ENCODE measurements around the gene PON1. TPM values are rescaled to one million over a fixed set of nuclear protein-coding genes. Genes with fewer than 3 reads are reported as not detected.

Gene PON1
- total RNA-seq, 1 donor from 2014 or later: not detected

DNA sequence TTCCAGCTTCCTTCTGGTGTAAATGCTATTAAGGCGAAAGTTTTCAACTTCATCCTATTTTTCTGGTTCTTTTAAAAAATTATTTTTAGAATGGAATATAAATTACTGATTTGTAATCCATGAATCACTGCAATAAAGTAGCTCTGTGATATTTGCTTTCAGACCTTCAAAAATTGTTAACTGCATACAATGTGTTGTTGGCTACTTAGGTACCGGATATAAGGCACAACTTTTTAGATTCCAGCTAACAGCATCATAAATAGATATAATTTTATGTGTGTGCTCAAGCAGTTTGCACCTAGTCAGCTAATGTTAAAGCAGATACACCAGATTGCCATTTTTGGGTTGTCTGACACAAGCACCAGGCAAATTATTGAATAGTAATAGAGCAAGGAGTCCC is 58.7 kb downstream of the PON1 start:
- Histone ChIP-seq H3K36me3 (ENCODE audit: control insufficient read depth, insufficient read depth, low read length) (no peaks in the 10 kb centered on the region), H3K4me3 (ENCODE audit: low read depth, low read length) (no peak overlapping the region), H3K27me3 (ENCODE audit: control insufficient read depth, insufficient read depth, low read length) (no peaks in the 10 kb centered on the region)
- TF ChIP-seq, protein P1, sequence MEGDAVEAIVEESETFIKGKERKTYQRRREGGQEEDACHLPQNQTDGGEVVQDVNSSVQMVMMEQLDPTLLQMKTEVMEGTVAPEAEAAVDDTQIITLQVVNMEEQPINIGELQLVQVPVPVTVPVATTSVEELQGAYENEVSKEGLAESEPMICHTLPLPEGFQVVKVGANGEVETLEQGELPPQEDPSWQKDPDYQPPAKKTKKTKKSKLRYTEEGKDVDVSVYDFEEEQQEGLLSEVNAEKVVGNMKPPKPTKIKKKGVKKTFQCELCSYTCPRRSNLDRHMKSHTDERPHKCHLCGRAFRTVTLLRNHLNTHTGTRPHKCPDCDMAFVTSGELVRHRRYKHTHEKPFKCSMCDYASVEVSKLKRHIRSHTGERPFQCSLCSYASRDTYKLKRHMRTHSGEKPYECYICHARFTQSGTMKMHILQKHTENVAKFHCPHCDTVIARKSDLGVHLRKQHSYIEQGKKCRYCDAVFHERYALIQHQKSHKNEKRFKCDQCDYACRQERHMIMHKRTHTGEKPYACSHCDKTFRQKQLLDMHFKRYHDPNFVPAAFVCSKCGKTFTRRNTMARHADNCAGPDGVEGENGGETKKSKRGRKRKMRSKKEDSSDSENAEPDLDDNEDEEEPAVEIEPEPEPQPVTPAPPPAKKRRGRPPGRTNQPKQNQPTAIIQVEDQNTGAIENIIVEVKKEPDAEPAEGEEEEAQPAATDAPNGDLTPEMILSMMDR (IDR thresholded peaks at IDR 0.05; ENCODE audit: insufficient read depth, low read length, poor library complexity, severe bottlenecking): no peak
- no peak for DNase-seq (ENCODE audit: low read depth)

DNA sequence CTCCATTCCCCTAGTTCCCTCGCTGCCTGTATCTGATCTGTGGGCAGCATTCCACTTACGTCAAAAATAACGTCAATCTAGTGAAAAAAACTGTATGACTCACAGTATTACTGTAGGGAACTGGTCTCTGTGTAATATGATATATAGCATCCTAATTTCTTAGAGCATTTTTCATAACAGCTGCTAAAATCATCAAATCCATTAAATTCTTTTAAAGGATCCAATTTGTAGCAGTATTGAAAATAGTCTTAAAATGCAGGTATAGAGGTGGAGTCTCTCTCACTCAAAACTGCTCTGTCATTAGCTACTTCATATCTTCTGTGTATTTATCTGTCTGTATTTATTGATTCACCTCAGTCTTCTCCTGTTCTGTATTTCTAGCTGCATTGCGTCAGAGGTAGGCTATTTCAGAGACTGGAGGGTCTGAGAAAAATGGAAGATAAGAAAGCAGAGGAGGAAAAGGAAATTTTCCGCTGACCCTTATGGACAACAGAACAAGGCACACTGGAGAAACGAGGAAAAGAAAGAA is 59.9 kb downstream of the PON1 start:
- Histone ChIP-seq H3K27me3 (ENCODE audit: control insufficient read depth, insufficient read depth, low read length) (no peaks in the 10 kb centered on the region), H3K36me3 (ENCODE audit: control insufficient read depth, insufficient read depth, low read length) (no peaks in the 10 kb centered on the region), H3K4me3 (ENCODE audit: low read depth, low read length) (no peak overlapping the region)
- TF ChIP-seq, protein P1 (IDR thresholded peaks at IDR 0.05; ENCODE audit: insufficient read depth, low read length, poor library complexity, severe bottlenecking): no peak
- DNase-seq (ENCODE audit: low read depth): no peak

DNA sequence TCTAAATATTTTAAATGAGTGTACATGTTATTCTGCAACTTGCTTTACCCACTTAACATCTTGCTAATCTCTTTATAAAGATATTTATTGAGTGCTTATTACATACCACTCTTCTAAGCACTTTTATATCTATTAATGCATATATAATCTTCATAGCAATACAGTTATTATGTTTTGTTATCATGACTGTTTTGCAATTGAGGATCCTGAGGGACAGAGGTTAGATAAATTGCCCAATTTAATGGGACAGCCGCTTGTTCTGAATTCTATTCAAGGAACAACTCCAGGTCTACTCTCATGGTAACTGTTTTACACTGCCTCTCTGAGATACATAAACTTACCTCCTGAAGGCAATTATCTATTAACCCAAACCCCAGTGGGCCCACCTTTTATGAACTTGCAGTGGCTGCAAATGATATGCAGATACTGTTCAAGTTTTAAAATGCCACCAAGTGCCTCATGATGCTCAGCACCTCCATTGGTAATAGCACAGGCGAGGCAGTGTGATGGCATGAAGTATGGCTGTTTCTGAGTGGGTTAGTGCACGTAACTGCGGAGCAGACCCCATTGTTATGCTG is 60.5 kb downstream of the PON1 start:
- H3K27me3 ChIP-seq (ENCODE audit: control insufficient read depth, insufficient read depth, low read length): no peaks in the 10 kb centered on the region
- TF ChIP-seq, protein P1 (IDR thresholded peaks at IDR 0.05; ENCODE audit: insufficient read depth, low read length, poor library complexity, severe bottlenecking): no peak
- H3K4me3 ChIP-seq (ENCODE audit: low read depth, low read length): no peak overlapping the region
- no peak for DNase-seq (ENCODE audit: low read depth)
- H3K36me3 ChIP-seq (ENCODE audit: control insufficient read depth, insufficient read depth, low read length): no peaks in the 10 kb centered on the region

DNA sequence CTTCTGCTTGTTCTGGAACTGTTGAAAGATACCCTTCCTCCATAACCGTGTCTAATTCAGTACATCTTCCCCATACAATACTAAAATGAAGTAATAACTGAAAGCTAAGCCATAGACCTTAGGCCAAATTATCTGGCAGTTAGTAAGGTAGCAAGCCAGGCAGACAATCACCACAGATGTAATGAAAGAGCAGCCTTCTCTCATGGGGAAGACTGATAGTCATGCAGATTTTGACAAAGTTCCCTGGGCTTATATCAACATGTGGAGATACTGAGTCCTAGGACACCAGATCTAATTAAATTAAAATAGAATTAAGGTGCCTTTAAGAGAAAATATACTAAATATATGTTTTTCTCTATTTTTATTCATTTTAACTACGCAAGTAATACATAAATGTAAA is 61.5 kb downstream of the PON1 start:
- H3K4me3 ChIP-seq (ENCODE audit: low read depth, low read length): no peak overlapping the region
- no peaks in the 10 kb centered on the region for H3K27me3 ChIP-seq (ENCODE audit: control insufficient read depth, insufficient read depth, low read length)
- DNase-seq (ENCODE audit: low read depth): no peak
- no peaks in the 10 kb centered on the region for H3K36me3 ChIP-seq (ENCODE audit: control insufficient read depth, insufficient read depth, low read length)
- TF ChIP-seq, protein P1 (IDR thresholded peaks at IDR 0.05; ENCODE audit: insufficient read depth, low read length, poor library complexity, severe bottlenecking): no peak

DNA sequence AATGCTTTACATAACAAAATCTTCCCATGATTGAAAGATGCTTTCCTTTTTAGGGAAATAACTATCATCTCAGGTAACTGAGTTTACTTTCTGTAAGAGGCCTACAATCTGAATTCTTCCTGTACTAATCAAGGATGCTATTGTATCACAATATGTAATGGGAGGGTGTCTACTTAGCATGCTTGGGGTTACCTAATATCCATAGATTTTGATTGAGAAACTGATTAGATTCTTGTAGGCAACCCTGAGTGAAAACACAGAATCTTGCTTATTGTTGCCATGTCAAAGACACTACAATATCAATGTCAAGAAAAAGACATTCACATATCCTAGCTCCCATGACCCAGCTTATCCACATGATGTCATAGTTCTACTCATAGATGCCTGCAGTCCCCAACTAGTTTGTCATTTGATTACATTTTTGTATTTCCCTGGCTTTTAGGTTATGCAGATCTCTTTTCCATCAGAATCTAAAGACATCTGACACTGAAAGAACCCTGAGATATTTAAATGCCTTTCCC is 62.4 kb downstream of the PON1 start:
- Histone ChIP-seq H3K4me3 (ENCODE audit: low read depth, low read length) (no peak overlapping the region), H3K27me3 (ENCODE audit: control insufficient read depth, insufficient read depth, low read length) (no peaks in the 10 kb centered on the region), H3K36me3 (ENCODE audit: control insufficient read depth, insufficient read depth, low read length) (no peaks in the 10 kb centered on the region)
- TF ChIP-seq, protein P1 (IDR thresholded peaks at IDR 0.05; ENCODE audit: insufficient read depth, low read length, poor library complexity, severe bottlenecking): no peak
- DNase-seq (ENCODE audit: low read depth): no peak

GRCh38 chr7:95255691-95256090 is 68.6 kb downstream of the PON1 start:
- H3K36me3 ChIP-seq (ENCODE audit: control insufficient read depth, insufficient read depth, low read length): no peaks in the 10 kb centered on the region
- DNase-seq (ENCODE audit: low read depth): no peak
- H3K4me3 ChIP-seq (ENCODE audit: low read depth, low read length): no peak overlapping the region
- H3K27me3 ChIP-seq (ENCODE audit: control insufficient read depth, insufficient read depth, low read length): no peaks in the 10 kb centered on the region
- TF ChIP-seq, protein P1 (IDR thresholded peaks at IDR 0.05; ENCODE audit: insufficient read depth, low read length, poor library complexity, severe bottlenecking): no peak
